ENCODE measurements around the gene ZDHHC11B. TPM values are rescaled to one million over a fixed set of nuclear protein-coding genes. Genes with fewer than 3 reads are reported as not detected.
"Not testable (repeated sequence)": the region's sequence is repeated elsewhere in the genome, so short reads cannot be mapped to it uniquely, and the experiment has no call there.

ZDHHC11B gene
- total RNA-seq (1 to 10 TPM; 1.7 to 8.0 (median 2.4) TPM), polyA plus RNA-seq (1 to 10 TPM; 1.7 to 2.9 TPM)
- long read RNA-seq, donor 1, partial matches to known transcripts: 0 of 5 reads
- long read RNA-seq, donor 1, other reads (novel, unspliced or antisense): 4 of 5 reads
- long read RNA-seq, donor 2: 0 reads
- long read RNA-seq, donor 3, partial matches to known transcripts: 0 of 4 reads
- long read RNA-seq, donor 3, other reads (novel, unspliced or antisense): 4 of 4 reads

- H3K36me3 ChIP-seq; intact Hi-C loops (cut with DNase I); H3K4me1 ChIP-seq (ENCODE audit: insufficient read depth); H3K27ac ChIP-seq; H3K27me3 ChIP-seq; H3K9me3 ChIP-seq: not testable (repeated sequence)
- peak within 1 kb of the TSS; percentile 52 for H3K4me3 ChIP-seq
- WGBS, 3 donors: 0 to 1% (median 1%) methylated on average over 72 to 101 of the region's 101 CpGs
- DNase-seq: peak; percentile 82 to 91 (median 88)
Observed at GRCh38 chr5:784428-785177, at the start of gene ZDHHC11B. ZDHHC11B (minus strand) TSS chr5:784729; CDS start chr5:766919, 17,810 bp downstream.

- intact Hi-C loops (cut with DNase I); H3K27ac ChIP-seq; DNase-seq; H3K36me3 ChIP-seq; H3K4me1 ChIP-seq (ENCODE audit: insufficient read depth); H3K27me3 ChIP-seq; H3K9me3 ChIP-seq; H3K4me3 ChIP-seq: not testable (repeated sequence)
- WGBS, 3 donors: 71 to 74% (median 73%) methylated on average over 2 of the region's 2 CpGs
Observed at GRCh38 chr5:834013-834412, 49.5 kb upstream of the ZDHHC11B start.

GRCh38 chr5:828194-828593 lies 43.7 kb upstream of the ZDHHC11B start:
- DNase-seq; H3K27me3 ChIP-seq; H3K4me1 ChIP-seq (ENCODE audit: insufficient read depth); H3K27ac ChIP-seq; H3K4me3 ChIP-seq; H3K9me3 ChIP-seq; H3K36me3 ChIP-seq; intact Hi-C loops (cut with DNase I): not testable (repeated sequence)
- 92 to 96% (median 93%) methylated on average over 17 to 19 of the region's 19 CpGs for WGBS, 3 donors

GRCh38 chr5:825544-825943 lies 41.0 kb upstream of the ZDHHC11B start:
- H3K4me3 ChIP-seq; DNase-seq; H3K27ac ChIP-seq; H3K4me1 ChIP-seq (ENCODE audit: insufficient read depth); H3K27me3 ChIP-seq; H3K9me3 ChIP-seq; H3K36me3 ChIP-seq; intact Hi-C loops (cut with DNase I): not testable (repeated sequence)
- 35 to 71% (median 59%) methylated on average over 1 of the region's 1 CpG for WGBS, 3 donors

- no peaks in the 10 kb centered on the region for H3K36me3 ChIP-seq
- DNase-seq: no peak
- WGBS, 3 donors: 84 to 88% (median 86%) methylated on average over 8 of the region's 8 CpGs
- TF ChIP-seq EP300 (IDR thresholded peaks at IDR 0.05): no peak
- TF ChIP-seq CTCF (IDR thresholded peaks at IDR 0.05): no peak
- no peak for TF ChIP-seq POLR2A (IDR thresholded peaks at IDR 0.05)
- H3K27me3 ChIP-seq: no peaks in the 10 kb centered on the region
- no peaks in the 10 kb centered on the region for H3K4me1 ChIP-seq (ENCODE audit: insufficient read depth)
- no peak overlapping the region for H3K27ac ChIP-seq
- no peaks in the 10 kb centered on the region for H3K9me3 ChIP-seq
- intact Hi-C loops (cut with DNase I): no loop called here
- H3K4me3 ChIP-seq: no peak overlapping the region
Observed at GRCh38 chr5:821504-821903, 37.0 kb upstream of the ZDHHC11B start.

- TF ChIP-seq POLR2A (IDR thresholded peaks at IDR 0.05) (no peak), CTCF (IDR thresholded peaks at IDR 0.05) (no peak), EP300 (IDR thresholded peaks at IDR 0.05) (no peak)
- WGBS, 3 donors: 62 to 78% (median 73%) methylated on average over 3 of the region's 3 CpGs
- H3K36me3 ChIP-seq: no peaks in the 10 kb centered on the region
- no peaks in the 10 kb centered on the region for H3K27me3 ChIP-seq
- no peak overlapping the region for H3K4me3 ChIP-seq
- no peak for DNase-seq
- H3K27ac ChIP-seq: no peak overlapping the region
- H3K9me3 ChIP-seq: no peaks in the 10 kb centered on the region
- H3K4me1 ChIP-seq (ENCODE audit: insufficient read depth): no peaks in the 10 kb centered on the region
- intact Hi-C loops (cut with DNase I): no loop called here
Observed at GRCh38 chr5:820245-820644, 35.7 kb upstream of the ZDHHC11B start.

Measured in ovary (tissue), 10 donors.